Measurements from ENCODE around the gene PXT1.
A peak's percentile ranks its signal among the peaks of the same experiment; 100 is the strongest.
"Not testable (repeated sequence)": the region's sequence is repeated elsewhere in the genome, so short reads cannot be mapped to it uniquely, and the experiment has no call there.

The PXT1 gene, protein sequence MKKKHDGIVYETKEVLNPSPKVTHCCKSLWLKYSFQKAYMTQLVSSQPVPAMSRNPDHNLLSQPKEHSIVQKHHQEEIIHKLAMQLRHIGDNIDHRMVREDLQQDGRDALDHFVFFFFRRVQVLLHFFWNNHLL

DNA sequence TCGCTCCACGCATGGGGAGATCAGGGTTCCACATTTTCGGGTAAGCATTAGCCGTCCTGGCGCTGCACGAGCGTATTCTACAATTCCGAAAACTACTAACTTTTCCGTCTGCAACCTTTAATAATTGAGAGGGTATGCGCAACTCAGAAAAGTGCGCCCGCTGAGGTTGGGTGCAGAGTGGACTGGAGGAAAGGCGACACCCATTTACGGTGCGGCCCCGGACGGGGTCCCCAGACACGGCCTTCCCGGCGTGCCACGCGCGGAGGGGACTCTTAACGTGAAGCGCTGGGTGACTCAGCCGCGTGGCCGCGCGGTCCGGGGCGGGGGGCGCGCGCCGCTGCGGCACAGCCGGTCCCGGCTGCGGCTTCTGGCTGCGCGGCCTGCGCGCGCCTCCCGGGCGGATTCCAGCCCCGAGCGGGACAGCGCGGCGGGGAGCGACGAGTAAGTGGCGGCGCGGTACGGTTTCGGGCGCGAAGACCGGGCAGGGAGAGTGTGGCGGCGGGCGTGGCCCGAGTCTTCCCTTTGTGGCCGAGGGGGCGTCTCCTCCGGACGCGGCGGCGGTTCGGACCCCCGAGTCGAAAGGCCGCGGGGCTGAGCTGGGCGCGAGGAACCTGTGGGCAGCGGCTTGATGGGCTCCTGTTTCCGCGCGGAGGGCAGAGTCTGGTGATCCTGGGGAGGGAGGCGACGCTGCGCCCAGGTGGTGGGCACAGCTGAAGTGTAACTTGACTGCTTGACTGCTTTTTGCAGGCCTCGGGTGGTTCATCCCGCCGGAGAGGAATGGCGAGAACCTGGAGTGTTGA is at the start of gene PXT1, which contains the start of gene KCTD20:
Gene PXT1 (minus strand): TSS at position 184 of the 800 bp plus-strand sequence. CDS start 16,772 bp downstream, outside the sequence.
Gene KCTD20 (plus strand): TSS at position 330 of the 800 bp plus-strand sequence. CDS start 27,098 bp downstream, outside the sequence.
- DNase-seq, result peak; percentile 80

DNA sequence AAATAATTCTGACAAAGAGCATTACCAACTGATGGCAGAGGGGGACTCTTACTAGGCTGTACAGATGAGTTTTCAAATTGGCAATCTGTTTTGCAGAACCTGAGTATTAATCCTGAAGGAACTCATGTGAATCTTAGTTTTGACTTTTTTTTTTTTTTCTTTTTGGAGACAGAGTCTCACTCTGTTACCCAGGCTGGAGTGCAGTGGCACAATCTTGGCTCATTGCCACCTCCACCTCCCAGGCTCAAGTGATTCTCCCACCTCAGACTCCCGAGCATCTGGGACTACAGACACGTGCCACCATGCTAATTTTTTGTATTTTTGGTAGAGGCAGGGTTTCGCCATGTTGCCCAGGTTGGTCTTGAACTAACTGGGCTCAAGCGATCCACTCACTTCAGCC is 49.4 kb upstream of the PXT1 start:
- DNase-seq, result no peak

DNA sequence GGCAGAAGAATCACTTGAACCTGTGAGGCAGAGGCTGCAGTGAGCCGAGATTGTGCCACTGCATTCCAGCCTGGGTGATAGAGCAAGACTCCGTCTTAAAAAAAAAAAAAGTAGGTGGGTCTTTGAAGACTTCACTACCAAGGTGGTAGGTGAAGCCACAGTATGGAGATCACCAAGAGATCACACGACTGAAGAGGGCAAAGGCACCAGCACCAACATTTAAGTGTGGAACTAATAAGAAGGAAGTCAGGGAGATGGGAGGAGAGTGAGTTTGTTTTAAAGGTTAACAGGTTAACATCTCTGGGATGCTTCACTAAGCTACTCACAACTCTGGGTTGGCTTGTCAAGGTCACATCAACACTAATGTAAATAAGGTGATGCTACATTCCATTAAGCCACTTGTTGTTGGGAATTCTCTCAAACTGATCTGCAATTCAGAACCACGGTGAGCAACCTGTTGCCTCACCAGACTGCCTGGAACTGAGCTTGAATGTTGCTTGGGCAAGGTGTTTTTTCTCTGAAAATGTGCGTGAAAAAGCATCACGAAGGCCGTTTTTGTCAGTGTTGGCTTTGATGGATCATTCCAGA is 48.8 kb upstream of the PXT1 start:
- no peak for DNase-seq

DNA sequence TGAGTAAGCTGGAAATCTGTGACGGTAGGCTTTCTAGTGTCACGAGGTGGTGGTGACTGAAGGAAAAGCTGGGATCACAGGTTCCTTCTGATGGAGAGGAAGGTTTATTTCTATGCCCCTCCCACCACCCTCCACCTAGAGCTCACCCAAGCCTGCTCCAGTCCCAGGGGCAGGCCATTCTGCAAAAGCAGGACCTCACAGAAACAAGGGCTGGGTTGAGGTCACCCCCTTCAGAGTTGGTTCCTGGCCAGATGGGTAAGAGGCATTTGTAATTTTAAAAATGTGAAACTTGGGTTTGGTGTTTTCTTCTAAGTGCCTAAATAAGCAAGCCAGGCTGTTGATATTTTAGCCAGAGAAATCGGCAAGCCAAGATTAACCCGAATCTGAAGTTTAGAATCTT is 46.8 kb upstream of the PXT1 start:
- DNase-seq, result no peak

DNA sequence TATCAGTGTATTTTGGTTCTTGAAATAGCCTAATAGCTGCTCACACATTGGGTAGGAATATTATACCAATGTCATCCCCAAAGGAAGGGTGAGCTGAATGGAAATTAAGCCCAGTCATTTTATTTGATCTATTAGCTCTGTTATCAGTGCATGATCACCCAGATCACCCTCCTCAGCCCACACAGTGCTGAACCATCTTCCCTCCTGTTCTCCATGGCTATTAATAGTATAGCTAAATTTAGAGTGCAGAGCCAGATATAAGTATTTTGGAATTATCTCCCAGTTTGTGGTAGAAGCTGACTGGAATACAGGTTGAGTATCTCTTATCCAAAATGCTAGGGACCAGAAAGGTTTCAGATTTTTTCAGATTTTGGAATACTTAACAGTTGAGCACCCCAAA is 45.6 kb upstream of the PXT1 start:
- DNase-seq, result no peak

DNA sequence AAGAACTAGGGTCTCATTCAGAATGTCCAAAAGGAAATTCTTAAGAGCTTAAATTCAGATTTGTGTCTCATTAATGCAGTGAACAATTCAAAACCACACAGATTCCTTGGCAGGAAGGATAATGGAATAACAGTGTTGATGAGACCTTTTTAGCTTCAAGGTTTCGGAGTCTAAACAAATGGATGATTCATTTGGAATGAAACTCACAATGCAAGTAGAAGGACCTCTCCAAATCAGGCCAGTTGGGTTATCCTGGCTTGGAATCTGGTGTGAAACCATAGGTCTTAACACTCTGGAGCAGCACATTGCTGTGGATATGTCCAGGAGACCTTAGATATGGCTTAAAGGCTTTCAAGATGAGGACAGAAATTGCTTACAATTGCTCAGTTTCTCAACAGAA is 45.0 kb upstream of the PXT1 start:
- DNase-seq, result no peak

DNA sequence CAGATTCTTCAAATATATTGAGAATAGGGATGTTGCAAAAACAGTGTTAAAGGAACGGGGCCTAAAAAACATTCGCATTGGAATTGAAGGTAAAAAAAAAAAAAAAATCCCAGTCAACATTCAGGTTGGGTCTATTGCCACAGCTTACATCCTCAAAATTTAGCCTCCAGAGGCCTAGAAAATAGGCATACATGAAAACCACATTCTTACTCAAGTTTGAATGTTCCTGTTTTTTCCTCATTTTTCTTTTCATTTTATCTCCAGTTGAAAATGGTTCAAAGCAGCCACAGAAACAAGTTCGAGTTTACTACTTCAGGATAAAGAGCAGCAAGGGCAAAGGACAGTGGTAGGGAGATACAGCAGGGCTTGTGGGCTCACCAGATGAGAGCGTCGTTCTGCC is 42.1 kb upstream of the PXT1 start:
- no peak for DNase-seq

DNA sequence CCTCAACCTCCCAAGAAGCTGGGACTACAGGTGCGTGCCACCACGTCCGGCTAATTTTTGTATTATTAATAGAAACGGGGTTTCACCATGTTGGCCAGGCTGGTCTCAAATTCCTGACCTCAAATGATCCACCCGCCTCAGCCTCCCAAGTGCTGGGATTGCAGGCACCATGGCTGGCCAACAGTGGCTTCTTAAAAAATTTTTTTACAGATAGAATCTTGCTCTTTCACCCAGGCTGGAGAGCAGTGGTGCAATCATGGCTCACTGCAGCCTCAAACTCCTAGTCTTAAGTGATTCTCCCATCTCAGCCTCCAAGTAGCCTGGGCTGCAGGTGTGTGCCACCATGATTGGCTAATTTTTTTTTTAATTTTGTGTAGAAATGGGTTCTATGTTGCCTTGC is 40.7 kb upstream of the PXT1 start:
- not testable (repeated sequence) for DNase-seq

DNA sequence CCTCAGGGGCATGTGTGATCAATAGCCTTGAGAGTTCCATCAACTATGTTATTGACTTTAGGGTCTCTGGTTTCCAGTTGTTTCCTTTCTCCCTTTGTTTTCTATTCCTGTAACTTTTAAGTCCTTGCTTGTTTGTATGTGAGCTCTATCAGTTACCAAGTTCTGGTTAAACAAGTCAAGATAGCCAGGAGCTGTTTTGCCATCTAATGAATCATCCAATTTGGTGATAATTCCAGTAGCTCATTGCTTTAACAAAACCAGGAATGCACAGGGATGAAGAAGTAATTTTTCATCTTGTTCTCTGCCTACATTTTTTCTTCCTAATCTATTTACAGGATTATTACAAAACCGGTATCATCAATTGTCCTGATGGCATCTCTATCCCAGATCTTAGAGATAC is 36.6 kb upstream of the PXT1 start:
- DNase-seq, result no peak

DNA sequence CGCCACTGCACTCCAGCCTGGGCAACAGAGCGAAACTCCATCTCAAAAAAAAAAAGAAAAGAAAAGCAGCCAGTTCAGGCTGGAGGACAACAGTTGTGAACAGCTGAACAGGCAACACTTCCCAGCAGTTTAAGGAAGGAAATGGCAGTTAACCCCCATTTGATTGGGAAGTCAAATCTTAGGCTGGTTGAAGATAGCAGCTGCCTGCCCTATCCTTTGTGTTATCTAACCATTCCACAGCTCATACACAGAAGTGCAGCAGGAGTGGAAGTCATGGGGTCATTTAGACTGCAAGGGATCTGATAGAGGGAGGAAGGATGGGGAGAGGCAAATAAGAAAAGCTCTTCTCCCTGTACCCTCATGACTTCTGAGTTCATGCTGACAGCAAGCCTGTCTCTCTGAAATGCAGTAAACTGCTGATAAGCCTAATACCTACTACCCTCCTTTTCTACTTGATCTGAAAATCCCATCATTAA is 35.4 kb upstream of the PXT1 start:
- DNase-seq, result no peak

DNA sequence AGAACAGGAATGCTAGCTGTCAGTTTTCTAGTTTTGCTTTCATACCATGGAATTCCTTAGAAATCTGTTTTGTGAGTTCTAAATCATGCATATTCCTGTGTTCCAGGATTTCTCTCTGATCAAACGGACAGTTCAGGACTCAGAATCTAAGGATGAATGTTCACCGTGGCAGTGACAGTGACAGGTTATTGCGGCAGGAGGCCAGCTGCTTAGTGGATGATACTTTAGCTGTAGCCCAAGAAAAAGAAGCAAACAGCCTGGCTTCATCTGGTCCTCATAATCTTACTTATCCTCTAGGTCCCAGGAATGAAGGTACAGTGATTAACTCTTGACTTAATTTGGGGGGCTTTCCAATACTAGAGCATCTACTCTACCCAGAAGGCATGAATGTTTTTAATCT is 27.3 kb upstream of the PXT1 start:
- no peak for DNase-seq

DNA sequence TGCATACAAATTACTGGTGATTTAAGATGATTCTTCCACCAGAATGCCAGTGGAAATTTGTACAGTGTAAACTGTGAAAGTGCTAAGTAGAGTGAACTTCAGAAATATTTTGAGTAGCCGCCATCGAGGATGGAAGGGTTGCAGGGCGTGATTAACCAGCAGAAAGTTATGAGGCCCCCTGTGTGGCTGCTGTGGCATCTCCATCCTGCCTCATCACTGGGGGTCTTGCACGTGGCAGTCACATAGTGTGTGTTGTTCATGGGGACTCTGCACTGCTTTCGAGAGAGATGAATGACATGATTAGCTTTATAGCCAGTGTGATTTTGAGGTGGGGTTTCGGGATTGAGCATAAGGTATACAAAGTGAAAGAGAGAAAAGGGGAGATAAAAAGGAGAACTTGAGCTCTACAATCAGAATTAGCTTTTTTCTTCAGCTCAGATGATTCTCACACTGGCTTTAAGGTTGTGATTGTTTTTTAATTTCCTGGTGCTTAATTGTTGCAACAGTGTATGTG is 26.6 kb upstream of the PXT1 start:
- DNase-seq, result no peak

DNA sequence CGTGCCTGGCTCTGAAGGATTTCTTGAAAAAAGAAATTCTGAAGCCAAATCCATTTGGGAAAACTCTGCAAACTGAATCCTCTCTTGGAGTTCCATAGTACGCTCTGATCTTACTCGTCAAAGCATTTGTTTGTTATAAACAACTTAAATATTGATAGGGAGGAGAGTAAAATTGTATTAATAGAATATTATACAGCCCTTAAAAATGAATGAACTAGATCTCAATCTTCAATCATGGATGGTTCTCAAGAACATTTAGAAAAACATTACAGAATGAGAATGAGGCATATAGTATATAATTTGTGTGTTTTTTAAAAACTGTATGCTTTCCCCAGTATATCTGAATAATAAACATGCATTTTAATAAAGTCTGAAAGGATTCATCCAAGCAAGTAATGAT is 25.0 kb upstream of the PXT1 start:
- no peak for DNase-seq

DNA sequence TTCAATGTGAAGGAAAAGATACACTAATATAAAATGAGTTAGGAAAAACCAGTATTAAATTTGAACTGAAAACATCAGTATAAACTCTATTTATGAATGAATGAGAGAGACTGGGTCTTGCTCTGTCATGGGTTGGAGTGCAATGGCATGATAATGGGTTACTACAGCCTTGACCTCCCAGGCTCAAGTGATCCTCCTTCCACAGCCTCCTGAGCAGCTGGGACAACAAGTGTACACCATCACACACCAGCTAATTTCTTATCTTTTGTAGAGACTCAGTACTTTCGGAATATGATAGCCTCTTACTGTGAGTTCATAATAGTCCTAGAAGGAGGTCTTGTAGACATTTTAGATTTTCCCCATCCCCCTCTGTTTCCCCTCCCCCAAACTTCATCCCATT is 21.6 kb upstream of the PXT1 start:
- DNase-seq, result no peak

DNA sequence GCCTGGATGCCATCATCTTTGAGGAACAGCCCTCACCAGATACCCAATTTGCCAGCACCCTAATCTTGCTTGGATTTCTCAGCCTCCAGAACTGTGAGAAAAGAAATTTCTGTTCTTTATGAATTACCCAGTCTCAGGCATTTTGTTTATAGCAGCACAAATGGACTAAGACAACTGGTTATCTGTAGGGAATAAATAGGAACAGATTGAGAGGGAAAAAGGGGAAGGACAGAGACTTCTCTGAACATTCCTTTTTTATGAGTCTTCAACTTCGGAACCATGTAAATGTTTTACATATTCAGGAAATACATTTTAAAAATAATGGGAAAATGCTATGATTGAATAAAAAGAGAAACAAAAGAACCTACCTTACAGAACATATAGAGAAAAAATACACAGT is 21.0 kb upstream of the PXT1 start:
- DNase-seq, result no peak

DNA sequence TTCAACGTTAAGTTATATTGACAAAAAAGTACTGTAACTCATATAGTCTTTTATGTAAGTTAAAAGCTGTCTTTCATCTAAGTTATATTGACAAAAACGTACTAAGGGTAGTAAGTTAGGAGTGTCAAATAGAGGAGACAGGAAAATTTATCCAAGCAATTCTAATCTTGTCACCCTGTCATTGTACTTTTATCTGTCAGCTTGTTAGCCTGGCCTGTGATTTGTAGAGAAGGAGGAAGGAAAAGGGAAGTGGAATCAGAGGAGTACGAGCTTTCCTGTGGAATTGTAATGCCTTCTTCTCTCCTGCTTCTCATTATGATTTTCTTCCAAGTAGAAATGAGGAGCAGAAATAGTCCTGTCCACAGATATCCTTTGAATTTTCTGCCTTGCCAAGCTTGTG is 19.0 kb upstream of the PXT1 start:
- DNase-seq, result no peak

DNA sequence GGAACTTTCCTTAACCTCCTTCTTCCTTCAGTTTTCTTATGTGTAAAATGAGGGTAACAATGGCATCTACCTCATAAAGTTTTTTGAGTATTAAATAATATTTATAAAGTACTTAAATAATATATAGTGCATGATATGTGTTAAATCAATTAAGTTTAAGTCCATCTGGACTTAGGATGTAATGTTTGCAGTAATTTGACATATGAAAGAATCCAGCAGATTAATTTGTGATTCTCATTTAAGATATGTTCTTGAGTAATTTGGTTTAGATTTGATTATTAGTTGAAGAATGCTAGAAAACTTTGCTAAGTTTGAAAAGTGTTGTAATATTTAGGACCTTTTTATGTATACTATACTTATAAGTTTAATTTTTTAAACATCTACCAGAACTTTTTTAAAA is 18.3 kb upstream of the PXT1 start:
- no peak for DNase-seq

DNA sequence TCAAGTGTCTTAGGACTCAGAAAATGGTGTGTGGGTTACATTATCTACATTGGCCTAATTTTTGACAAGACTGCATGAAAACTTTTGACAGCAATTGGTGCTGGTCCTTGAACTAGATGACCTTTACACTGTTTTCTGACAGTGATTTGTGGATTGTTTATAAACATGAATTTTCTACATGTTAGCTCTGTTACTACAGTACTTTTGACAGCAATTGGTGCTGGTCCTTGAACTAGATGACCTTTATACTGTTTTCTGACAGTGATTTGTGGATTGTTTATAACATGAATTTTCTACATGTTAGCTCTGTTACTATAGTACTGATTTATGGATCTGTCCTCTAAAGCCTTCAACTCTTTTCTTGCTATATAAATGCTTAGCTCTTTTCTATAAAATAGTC is 16.8 kb upstream of the PXT1 start:
- DNase-seq, result no peak

DNA sequence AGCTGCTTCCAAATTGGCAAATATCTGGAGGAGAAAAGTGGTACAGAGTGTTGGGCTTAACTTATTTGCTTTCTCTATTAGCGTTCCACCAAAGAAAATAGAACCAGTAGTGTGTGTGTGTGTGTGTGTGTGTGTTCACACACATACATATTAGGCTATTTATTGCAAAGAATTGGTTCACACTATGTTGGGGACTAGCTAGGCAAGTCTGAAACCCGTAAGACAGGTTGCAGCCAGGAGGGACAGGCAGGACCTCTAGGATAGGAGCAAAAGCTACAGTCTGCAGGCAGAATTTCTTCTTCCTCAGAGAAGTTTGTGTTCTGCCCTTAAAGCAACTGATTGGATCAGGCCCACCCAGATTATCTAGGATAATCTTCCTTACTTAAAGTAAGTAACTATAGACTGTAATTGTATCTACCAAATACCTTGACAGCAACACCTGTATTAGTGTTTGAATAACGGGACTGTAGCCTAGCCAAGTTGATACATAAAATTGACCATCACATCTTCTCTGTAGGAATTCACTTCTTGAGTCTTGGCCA is 12.9 kb upstream of the PXT1 start:
- no peak for DNase-seq

DNA sequence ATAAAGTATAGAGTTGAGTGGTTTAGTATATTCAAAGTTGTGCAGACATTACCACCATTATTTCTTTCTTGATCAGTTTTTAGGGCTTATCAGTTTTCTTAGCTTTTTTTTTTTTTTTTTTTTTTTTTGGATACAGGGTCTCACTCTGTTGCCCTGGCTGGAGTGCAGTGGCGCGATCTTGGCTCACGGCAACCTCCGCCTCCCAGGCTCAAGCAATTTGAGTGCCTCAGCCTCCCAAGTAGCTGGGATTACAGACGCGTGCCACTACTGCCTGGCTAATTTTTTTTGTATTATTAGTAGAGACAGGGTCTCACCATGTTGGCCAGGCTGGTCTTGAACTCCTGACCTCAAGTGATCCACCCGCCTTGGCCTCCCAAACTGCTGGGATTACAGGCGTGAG is 10.2 kb upstream of the PXT1 start:
- DNase-seq, result not testable (repeated sequence)

DNA sequence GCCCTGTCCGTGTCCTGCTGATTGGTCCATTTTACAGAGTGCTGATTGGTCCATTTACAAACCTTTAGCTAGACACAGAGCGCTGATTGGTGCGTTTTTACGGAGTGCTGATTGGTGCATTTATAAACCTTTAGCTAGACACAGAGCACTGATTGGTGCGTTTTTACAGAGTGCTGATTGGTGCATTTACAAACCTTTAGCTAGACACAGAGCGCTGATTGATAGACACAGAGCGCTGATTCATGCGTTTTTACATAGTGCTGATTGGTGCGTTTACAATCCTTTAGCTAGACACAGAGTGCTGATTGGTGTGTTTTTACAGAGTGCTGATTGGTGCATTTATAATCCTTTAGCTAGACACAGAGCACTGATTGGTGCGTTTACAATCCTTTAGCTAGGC is 6.5 kb upstream of the PXT1 start:
- not testable (repeated sequence) for DNase-seq

DNA sequence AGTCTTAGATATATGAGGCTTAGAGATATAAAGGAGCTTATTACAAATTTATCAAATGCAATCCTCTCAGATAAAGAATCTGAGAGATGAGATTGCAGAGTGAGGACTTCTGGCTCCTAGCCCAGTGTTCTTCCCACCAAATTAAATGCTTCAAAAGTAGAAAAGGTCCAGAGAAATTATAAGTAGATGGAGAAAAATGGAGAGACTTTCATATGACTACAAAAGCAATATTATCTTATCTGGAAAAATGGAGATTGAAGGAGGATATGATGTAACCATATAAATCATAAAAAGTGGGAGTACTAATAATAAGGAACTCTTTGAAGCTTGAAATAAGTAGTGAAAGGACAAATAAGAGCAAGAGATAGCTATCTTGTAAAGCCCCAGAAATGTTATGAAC is 3.0 kb upstream of the PXT1 start:
- no peak for DNase-seq

DNA sequence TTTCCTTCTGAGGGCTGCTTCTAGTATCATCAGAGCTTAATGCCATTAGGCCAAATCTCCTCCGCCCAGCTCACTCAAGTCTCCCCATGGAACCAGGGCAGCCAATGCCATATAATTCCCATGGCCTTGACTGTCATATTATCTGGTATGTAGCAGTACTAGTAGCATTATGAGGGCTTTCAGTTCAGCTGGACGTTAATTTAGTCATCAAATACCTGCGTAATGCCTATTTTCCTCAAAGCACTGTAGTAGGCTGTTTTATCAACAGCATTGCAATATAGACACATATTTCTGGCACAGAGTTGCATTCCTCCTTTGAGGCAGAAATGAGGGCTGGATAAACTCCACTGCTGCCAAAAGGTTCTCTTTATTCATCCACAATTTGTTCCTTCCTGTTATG is 1.8 kb upstream of the PXT1 start:
- DNase-seq, result no peak
